HEK293 (cell line): ENCODE measurements around the gene BRSK1.

Experiments
- ATF2 ChIP-seq: fragments of 450-650 bp; formaldehyde crosslinking; IDR thresholded peaks from 2 replicates; pipeline ENCODE4 v1.5.1; 2016; ENCODE audit warnings: missing biosample characterization, missing genetic modification characterization, low read depth
- KLF1 ChIP-seq: fragments of 450-650 bp; formaldehyde crosslinking; IDR thresholded peaks from 2 replicates; pipeline ENCODE4 v1.5.1; 2016; ENCODE audit warnings: missing biosample characterization, missing genetic modification characterization
- OVOL3 ChIP-seq: fragments of 450-650 bp; formaldehyde crosslinking; IDR thresholded peaks from 2 replicates; pipeline ENCODE4 v1.5.1; 2016; ENCODE audit warnings: missing biosample characterization, missing genetic modification characterization
- PRDM10 ChIP-seq: fragments of 450-650 bp; formaldehyde crosslinking; IDR thresholded peaks from 2 replicates; pipeline ENCODE4 v1.5.1; 2016; ENCODE audit warnings: missing biosample characterization, missing genetic modification characterization
- SALL2 ChIP-seq: fragments of 450-650 bp; formaldehyde crosslinking; IDR thresholded peaks from 2 replicates; pipeline ENCODE4 v1.5.0; 2017; ENCODE audit warnings: missing biosample characterization, mild to moderate bottlenecking, missing genetic modification characterization, borderline replicate concordance
- SCRT1 ChIP-seq: fragments of 450-650 bp; formaldehyde crosslinking; IDR thresholded peaks from 2 replicates; pipeline ENCODE4 v1.5.1; 2016; ENCODE audit warnings: missing biosample characterization, missing genetic modification characterization, borderline replicate concordance
- SP3 ChIP-seq: fragments of 450-650 bp; formaldehyde crosslinking; IDR thresholded peaks from 2 replicates; pipeline ENCODE4 v1.5.1; 2016; ENCODE audit warnings: missing biosample characterization, missing genetic modification characterization
- ZNF132 ChIP-seq: fragments of 450-650 bp; formaldehyde crosslinking; IDR thresholded peaks from 2 replicates; pipeline ENCODE4 v1.5.1; 2017; ENCODE audit warnings: missing biosample characterization, missing genetic modification characterization, borderline replicate concordance
- ZNF211 ChIP-seq: fragments of 450-650 bp; formaldehyde crosslinking; IDR thresholded peaks from 2 replicates; pipeline ENCODE4 v1.5.1; 2016; ENCODE audit warnings: low read depth, missing biosample characterization, missing genetic modification characterization
- ZNF280D ChIP-seq: fragments of 450-650 bp; formaldehyde crosslinking; IDR thresholded peaks from 2 replicates; pipeline ENCODE4 v1.5.1; 2016; ENCODE audit warnings: missing biosample characterization, missing genetic modification characterization
- ZNF426 ChIP-seq: fragments of 450-650 bp; formaldehyde crosslinking; IDR thresholded peaks from 2 replicates; pipeline ENCODE4 v1.5.1; 2017; ENCODE audit warnings: missing biosample characterization, missing genetic modification characterization, mild to moderate bottlenecking, inconsistent platforms, moderate library complexity
- ZNF544 ChIP-seq: fragments of 450-650 bp; formaldehyde crosslinking; IDR thresholded peaks from 2 replicates; pipeline ENCODE4 v1.5.0; 2017; ENCODE audit warnings: missing biosample characterization, missing genetic modification characterization
- ZNF558 ChIP-seq: fragments of 450-650 bp; formaldehyde crosslinking; IDR thresholded peaks from 2 replicates; pipeline ENCODE4 v1.5.1; 2016; ENCODE audit warnings: missing biosample characterization, missing genetic modification characterization
- ZNF600 ChIP-seq: fragments of 450-650 bp; formaldehyde crosslinking; IDR thresholded peaks from 2 replicates; pipeline ENCODE4 v1.5.1; 2016; ENCODE audit warnings: missing biosample characterization, missing genetic modification characterization
- ZNF654 ChIP-seq: fragments of 450-650 bp; formaldehyde crosslinking; IDR thresholded peaks from 2 replicates; pipeline ENCODE4 v1.5.1; 2016; ENCODE audit warnings: low read depth, missing biosample characterization, missing genetic modification characterization
- ZNF660 ChIP-seq: fragments of 450-650 bp; IDR thresholded peaks from 2 replicates; pipeline ENCODE4 v1.5.1; 2018; ENCODE audit warnings: missing biosample characterization, mild to moderate bottlenecking, missing genetic modification characterization
- ZNF707 ChIP-seq: fragments of 450-650 bp; formaldehyde crosslinking; IDR thresholded peaks from 2 replicates; pipeline ENCODE4 v1.5.1; 2016; ENCODE audit warnings: missing biosample characterization, missing genetic modification characterization
- ZSCAN18 ChIP-seq: fragments of 450-650 bp; formaldehyde crosslinking; IDR thresholded peaks from 2 replicates; pipeline ENCODE4 v1.5.1; 2016; ENCODE audit warnings: missing biosample characterization, missing genetic modification characterization
- ZSCAN4 ChIP-seq: fragments of 450-650 bp; formaldehyde crosslinking; IDR thresholded peaks from 2 replicates; pipeline ENCODE4 v1.5.1; 2017; ENCODE audit warnings: missing biosample characterization, missing genetic modification characterization
- TF ChIP-seq, protein P1 (sequence below): fragments of 450-650 bp; formaldehyde crosslinking; IDR thresholded peaks from 2 replicates; pipeline ENCODE4 v1.5.1; 2016; ENCODE audit warnings: missing biosample characterization, missing genetic modification characterization
- TF ChIP-seq, protein P2 (sequence below): fragments of 450-650 bp; formaldehyde crosslinking; IDR thresholded peaks from 2 replicates; pipeline ENCODE4 v1.5.1; 2017; ENCODE audit warnings: missing biosample characterization, missing genetic modification characterization

Gene BRSK1

GRCh38 chr19:55301459-55302317 is 17.9 kb downstream of the BRSK1 start (continued):
- TF ChIP-seq ZNF544 (tag by site-specific recombination): no peak
- no peak for TF ChIP-seq ZSCAN4 (tag by site-specific recombination)
- TF ChIP-seq SP3 (tag by site-specific recombination): peak; percentile 47; the same call in 1 of the 2 replicates
- TF ChIP-seq SALL2 (tag by site-specific recombination): no peak
- no peak for TF ChIP-seq ZNF558 (tag by site-specific recombination)
- TF ChIP-seq PRDM10 (tag by site-specific recombination): no peak
- no peak for TF ChIP-seq ZNF280D
- no peak for TF ChIP-seq ZSCAN18 (tag by site-specific recombination)
- peak; percentile 24 for TF ChIP-seq ZNF654 (tag by site-specific recombination)
- TF ChIP-seq KLF1 (tag by site-specific recombination): peak; percentile 45
- TF ChIP-seq, protein P1, sequence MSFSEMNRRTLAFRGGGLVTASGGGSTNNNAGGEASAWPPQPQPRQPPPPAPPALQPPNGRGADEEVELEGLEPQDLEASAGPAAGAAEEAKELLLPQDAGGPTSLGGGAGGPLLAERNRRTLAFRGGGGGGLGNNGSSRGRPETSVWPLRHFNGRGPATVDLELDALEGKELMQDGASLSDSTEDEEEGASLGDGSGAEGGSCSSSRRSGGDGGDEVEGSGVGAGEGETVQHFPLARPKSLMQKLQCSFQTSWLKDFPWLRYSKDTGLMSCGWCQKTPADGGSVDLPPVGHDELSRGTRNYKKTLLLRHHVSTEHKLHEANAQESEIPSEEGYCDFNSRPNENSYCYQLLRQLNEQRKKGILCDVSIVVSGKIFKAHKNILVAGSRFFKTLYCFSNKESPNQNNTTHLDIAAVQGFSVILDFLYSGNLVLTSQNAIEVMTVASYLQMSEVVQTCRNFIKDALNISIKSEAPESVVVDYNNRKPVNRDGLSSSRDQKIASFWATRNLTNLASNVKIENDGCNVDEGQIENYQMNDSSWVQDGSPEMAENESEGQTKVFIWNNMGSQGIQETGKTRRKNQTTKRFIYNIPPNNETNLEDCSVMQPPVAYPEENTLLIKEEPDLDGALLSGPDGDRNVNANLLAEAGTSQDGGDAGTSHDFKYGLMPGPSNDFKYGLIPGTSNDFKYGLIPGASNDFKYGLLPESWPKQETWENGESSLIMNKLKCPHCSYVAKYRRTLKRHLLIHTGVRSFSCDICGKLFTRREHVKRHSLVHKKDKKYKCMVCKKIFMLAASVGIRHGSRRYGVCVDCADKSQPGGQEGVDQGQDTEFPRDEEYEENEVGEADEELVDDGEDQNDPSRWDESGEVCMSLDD (tag by site-specific recombination): peak; percentile 95
- TF ChIP-seq OVOL3 (tag by site-specific recombination): no peak
- TF ChIP-seq ZNF707 (tag by site-specific recombination): no peak
- TF ChIP-seq ZNF426 (tag by site-specific recombination): no peak
- TF ChIP-seq ZNF660: 0 out of 2 replicates have a peak, but pooled peaks have one; percentile 16
- TF ChIP-seq ZNF132 (tag by site-specific recombination): no peak
- TF ChIP-seq ZNF211 (tag by site-specific recombination): no peak
- TF ChIP-seq ATF2: no peak
- TF ChIP-seq, protein P2, sequence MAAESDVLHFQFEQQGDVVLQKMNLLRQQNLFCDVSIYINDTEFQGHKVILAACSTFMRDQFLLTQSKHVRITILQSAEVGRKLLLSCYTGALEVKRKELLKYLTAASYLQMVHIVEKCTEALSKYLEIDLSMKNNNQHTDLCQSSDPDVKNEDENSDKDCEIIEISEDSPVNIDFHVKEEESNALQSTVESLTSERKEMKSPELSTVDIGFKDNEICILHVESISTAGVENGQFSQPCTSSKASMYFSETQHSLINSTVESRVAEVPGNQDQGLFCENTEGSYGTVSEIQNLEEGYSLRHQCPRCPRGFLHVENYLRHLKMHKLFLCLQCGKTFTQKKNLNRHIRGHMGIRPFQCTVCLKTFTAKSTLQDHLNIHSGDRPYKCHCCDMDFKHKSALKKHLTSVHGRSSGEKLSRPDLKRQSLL (tag by site-specific recombination): no peak
- no peak for TF ChIP-seq SCRT1
- TF ChIP-seq ZNF600 (tag by site-specific recombination): no peak
